DMS53 treated with DMSO at 0.1 percent for 48 hours (cell line): Measurements from ENCODE around the gene ACTL9.
"Not testable (repeated sequence)": the region's sequence is repeated elsewhere in the genome, so short reads cannot be mapped to it uniquely, and the experiment has no call there.

Experiments
- DNase-seq: peaks from one replicate; lab custom pipeline; 2025; ENCODE audit not compliant: unreplicated experiment; lab: John Stamatoyannopoulos, UW

The ACTL9 gene, protein sequence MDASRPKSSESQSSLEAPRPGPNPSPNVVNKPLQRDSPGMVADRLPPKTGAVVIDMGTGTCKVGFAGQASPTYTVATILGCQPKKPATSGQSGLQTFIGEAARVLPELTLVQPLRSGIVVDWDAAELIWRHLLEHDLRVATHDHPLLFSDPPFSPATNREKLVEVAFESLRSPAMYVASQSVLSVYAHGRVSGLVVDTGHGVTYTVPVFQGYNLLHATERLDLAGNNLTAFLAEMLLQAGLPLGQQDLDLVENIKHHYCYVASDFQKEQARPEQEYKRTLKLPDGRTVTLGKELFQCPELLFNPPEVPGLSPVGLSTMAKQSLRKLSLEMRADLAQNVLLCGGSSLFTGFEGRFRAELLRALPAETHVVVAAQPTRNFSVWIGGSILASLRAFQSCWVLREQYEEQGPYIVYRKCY

DNA sequence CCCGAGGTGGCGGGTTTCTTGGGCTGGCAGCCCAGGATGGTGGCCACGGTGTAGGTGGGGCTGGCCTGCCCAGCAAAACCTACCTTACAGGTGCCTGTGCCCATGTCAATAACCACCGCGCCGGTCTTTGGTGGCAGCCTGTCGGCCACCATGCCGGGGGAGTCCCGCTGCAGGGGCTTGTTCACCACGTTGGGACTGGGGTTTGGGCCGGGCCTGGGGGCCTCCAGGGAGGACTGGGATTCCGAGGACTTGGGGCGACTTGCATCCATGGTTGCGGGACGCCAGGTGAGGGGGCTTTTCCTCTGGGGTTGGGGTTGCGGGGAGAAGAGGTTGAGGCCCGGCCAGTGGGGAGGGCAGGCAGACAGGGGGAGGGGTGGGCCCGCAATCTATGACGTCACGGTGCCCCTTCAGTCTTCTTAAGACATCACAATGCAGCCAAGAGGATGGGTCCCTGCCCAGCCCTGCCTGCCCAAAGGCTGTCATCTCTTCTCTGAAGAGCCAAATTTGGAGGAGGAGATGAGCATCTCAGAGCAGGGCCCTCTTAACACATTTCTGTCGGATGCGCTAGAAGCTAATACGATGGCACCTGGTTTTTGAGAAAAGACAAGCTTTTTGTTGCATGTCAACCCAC lies at the start of gene ACTL9:
ACTL9 (minus strand) TSS at position 363 of the 631 bp plus-strand sequence; CDS start at position 269, 94 bp downstream.
- DNase-seq: no peak

DNA sequence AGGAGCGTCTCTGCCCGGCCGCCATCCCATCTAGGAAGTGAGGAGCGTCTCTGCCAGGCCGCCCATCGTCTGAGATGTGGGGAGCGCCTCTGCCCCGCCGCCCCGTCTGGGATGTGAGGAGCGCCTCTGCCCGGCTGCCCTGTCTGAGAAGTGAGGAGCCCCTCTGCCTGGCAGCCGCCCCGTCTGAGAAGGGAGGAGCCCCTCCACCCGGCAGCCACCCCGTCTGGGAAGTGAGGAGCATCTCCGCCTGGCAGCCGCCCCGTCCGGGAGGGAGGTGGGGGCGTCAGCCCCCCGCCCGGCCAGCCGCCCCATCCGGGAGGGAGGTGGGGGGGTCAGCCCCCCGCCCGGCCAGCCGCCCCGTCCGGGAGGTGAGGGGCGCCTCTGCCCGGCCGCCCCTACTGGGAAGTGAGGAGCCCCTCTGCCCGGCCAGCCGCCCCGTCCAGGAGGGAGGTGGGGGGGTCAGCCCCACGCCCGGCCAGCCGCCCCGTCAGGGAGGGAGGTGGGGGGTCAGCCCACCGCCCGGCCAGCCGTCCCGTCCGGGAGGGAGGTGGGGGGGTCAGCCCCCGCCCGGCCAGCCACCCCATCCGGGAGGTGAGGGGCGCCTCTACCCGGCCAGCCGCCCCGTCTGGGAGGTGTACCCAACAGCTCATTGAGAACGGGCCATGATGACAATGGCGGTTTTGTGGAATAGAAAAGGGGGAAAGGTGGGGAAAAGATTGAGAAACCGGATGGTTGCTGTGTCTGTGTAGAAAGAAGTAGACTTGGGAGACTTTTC lies 40.9 kb upstream of the ACTL9 start:
- not testable (repeated sequence) for DNase-seq

DNA sequence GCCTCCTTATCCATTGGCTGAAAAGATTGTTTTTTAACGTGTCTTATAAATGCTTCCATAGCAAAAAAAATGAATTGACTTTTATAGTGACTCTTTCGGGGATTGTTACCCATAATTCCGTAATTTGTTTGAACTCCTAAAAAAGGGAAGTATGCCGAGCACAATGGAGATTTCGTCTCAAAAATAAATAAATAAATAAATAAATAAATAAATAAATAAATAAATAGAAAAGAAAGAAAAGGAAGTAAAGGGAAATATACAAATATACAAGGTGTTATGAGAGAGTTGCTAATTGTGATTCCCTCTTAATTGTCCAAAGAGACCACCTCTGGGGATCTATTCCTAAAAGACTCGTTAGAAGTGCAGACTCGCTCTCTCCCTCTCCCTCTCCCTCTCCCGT lies 39.8 kb upstream of the ACTL9 start:
- DNase-seq: no peak

DNA sequence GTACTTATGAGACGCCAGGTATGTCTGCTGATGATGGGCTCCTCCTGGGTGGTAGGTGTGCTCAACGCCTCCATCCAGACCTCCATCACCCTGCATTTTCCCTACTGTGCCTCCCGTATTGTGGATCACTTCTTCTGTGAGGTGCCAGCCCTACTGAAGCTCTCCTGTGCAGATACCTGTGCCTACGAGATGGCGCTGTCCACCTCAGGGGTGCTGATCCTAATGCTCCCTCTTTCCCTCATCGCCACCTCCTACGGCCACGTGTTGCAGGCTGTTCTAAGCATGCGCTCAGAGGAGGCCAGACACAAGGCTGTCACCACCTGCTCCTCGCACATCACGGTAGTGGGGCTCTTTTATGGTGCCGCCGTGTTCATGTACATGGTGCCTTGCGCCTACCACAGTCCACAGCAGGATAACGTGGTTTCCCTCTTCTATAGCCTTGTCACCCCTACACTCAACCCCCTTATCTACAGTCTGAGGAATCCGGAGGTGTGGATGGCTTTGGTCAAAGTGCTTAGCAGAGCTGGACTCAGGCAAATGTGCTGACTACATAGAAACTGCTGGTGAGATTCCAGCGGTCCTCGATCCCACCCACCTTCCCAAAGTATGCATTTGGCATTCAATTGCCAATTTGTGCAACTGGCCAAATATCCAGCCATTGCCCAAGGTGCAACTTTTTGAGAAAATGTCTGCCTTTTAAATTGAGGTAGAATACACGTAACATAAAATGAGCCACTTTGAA lies 33.0 kb upstream of the ACTL9 start:
- no peak for DNase-seq

DNA sequence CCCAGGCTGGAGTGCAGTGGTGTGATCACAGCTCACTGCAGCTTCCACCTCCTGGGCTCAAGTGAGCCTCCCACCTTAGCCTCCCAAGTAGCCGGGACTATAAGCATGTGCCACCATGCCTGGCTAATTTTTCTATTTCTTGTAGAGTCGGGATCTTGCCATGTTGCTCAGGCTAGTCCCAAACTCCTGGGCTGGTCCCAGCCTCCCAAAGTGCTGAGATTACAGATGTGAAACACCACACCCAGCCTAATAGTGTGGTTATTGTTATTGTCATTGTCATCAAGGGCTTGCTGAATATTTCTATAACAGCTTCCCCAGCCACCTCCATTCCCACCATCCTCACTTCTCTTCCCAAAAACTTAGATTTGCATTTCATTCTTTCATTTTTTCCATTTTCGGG lies 25.7 kb upstream of the ACTL9 start:
- no peak for DNase-seq

DNA sequence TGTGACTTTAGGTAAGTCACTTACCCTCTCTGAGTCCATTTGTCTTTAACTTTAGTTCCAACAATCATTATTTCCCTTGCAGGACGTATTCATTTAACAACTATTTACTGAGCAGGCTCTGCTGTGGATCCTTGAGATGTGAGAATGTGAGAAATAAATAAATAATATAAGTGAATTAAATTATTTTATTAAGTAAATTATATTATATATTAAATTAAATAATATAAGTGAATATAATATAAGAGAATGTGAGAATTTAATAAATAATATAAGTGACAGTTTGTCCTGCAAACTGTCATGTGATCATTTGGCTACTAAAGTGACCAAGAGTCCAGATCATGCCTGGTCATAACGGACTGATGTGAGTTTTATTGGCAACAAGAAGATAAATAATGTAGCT lies 23.4 kb upstream of the ACTL9 start:
- no peak for DNase-seq

DNA sequence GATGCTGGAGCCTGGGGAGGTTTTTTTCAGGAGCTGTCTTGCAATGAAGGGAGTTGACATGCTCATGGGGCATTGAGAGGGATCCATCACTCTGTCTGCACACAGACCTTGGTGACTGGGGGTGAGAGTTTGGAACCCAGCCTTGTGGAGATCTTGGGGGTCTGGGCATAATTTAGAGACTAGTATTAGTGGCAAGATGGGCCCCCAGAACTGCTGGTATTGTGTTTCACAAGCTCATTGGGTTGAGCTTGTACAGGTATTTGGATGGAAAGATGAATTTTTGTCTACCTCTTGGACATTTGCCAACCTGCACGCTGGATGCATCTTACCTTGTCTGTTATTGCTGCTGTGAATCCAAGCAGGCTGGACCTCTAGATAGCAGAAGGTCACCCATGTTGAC lies 22.7 kb upstream of the ACTL9 start, which contains the start of gene OR2Z1:
OR2Z1 (plus strand) TSS at position 301 of the 400 bp plus-strand sequence. CDS start 9,395 bp downstream, outside the sequence.
- DNase-seq: no peak

DNA sequence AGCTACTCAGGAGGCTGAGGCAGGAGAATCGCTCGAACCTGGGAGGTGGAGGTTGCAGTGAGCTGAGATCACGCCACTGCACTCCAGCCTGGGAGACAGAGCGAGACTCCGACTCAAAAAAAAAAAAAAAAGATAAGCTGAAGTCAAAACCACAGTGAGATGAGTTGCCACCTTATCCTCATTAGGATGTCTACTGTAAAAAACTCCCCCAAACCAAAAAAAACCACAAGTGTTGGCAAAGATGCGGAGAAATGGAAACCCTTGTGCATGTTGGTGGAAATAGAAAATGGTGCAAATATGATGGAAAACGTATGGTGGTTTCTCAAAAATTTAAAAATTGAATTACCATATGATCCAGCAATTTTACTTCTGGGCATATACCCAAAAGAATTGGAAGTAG lies 11.7 kb upstream of the ACTL9 start:
- not testable (repeated sequence) for DNase-seq

DNA sequence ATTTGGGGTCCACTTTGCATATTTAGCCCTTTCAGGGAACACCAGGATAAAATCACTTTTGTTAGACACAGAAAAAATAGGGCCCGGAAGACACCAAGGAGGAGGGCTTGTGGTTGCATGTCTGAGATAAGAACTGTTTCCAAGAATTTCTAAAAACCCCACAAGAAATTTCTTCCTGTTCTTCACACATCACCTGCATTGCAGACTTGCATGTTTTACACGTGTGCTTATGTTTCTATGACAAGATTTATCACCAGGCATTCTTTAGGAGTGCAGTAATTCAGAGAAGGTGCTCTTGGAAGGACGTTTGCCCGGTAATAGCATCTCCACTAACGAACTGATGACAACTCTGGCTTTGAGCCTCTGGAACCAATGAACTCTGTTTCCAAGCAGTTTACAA lies 7.1 kb upstream of the ACTL9 start:
- DNase-seq: no peak

DNA sequence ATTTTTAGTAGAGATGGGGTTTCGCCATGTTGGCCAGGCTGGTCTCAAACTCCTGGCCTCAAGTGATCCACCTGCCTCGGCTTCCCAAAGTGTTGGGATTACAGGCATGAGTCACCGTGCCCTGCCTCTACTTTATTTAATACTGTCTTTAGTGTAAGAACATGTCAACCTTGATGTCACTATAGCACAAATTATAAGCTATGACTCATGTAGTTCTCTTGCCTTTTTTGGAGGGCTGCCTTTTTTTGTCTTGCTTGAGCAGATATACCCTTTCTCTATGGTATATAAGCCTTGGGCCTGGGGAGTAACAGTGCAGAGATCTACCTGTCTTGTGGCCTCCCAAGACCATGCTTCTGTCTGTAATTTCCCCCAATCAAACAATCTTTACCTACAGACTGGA lies 6.7 kb upstream of the ACTL9 start:
- not testable (repeated sequence) for DNase-seq

DNA sequence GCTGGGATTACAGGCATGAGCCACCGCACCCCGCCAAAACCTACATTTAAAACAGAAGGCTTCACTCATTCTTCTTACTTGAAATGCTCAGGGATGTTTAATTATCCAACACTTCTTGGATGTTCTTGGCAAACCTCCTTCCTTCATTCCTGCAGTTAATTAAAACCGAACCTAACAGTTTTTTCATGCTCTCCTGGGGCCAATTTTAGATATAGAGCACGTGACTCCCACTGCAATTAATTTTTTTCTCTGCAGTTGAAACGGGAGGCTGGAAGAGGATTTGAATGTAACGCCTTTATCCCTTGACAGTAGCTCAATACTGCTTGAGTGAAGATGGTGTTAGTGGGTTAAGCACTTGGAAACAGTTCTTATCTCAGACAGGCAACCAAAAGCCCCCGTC lies 4.6 kb upstream of the ACTL9 start:
- DNase-seq: no peak

DNA sequence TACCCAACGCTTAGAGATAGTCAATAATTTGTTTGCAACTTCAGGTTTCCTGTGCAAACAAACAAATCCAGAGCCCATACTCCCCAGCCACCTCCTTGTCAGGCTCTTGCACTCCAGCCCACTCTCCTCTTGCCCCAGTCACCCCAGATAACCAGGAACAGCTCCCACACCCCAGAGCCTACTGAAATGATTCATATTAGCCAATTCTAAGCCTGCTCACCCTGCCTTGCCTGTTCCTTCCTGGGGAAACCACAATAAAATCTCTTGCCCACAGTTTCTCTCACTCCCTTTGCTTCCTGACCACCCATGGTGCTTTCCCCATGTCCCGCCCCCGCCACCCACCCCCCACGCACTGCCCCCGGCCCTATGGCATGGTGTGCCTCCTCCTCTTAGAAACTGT lies 3.8 kb upstream of the ACTL9 start:
- no peak for DNase-seq

DNA sequence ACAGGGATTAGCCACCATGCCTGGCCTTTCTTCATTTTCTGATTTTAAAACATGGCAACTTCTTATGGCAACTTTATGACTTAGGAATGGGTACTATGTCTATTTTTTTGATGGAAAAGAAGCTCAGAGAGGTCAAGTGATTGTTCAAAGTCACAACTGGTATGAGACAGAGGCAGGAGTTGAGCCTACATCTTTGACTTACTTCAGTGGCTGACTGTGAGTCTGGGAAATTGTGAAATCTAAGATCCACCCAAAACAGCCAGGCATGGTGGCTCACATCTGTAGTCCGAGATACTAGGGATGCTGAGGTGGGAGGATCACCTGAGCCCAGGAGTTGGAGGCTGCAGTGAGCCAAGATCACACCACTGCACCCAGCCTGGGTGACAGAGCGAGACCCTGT lies 2.4 kb upstream of the ACTL9 start:
- DNase-seq: no peak

DNA sequence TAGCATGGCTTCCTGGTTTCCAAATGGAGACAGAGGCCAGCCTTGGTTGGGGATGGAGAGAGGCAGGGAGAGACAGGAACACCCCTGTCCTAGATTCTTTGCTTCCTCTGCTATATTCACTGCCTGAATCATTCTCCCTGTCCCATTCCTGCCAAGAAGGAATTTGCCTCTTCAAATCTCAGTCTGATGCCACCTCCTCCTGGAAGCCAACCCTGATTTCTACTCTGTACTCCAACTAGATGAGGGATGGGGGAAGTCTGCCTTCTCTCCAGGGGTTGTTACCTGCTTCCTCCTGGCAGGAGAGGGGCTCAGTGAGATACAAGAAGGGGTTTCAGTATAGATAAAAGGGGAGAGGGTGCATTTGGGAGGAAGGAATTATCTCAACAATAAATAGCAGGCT lies 1.3 kb upstream of the ACTL9 start:
- no peak for DNase-seq

DNA sequence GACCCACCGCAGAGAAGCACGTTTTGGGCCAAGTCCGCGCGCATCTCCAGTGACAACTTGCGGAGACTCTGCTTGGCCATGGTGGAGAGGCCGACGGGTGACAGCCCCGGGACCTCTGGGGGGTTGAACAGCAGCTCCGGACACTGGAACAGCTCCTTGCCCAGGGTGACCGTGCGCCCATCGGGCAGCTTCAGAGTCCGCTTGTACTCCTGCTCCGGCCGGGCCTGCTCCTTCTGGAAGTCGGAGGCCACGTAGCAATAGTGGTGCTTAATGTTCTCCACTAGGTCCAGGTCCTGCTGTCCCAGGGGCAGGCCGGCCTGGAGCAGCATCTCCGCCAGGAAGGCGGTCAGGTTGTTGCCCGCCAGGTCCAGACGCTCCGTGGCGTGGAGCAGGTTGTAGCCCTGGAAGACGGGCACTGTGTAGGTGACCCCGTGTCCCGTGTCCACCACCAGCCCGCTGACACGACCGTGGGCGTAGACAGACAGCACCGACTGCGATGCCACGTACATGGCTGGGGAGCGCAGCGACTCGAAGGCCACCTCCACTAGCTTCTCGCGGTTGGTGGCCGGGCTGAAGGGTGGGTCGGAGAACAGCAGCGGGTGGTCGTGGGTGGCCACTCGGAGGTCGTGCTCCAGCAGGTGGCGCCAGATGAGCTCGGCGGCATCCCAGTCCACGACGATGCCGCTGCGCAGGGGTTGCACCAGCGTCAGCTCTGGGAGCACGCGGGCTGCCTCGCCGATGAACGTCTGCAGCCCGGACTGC lies 743 bp downstream of the ACTL9 start:
- DNase-seq: no peak

DNA sequence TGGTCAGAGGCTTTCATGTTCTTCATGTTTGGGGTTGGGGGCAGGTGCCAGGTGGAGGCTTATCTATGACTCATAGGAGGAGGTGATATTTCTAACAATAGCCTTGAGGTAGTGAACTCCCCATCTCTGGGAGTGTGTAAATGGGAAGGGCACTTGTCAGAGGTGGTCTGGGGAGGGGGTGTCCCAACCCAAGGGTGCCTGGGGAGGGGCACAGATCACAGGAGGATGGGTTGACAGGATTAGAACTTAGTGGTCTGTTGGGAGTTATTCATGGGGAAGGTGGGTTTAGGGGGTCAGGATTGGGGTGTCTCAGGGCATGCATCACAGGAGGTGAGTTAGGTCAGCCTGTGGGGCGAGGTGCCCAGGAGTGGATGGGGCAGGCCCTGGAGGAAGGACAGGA lies 1.6 kb downstream of the ACTL9 start:
- DNase-seq: no peak

DNA sequence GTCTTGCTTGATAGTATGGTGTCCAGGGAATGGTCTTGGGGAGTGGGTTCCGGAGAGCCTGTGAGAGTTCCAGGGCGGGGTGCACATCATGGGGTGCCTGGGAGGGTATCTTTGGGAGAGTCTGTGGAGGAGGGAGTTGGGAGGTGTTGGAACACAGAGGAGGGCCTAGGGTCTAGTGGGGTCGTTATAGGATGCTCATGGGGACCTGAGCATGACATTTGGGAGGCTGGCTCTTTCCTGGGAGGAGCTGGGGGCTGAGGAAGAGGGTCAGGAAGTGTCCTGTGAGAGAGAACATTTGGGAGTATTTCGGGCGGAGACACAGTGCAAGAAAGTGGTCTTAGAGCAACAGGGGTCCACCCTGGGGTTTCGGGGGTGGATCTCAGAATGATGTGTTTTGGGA lies 2.7 kb downstream of the ACTL9 start:
- DNase-seq: no peak

DNA sequence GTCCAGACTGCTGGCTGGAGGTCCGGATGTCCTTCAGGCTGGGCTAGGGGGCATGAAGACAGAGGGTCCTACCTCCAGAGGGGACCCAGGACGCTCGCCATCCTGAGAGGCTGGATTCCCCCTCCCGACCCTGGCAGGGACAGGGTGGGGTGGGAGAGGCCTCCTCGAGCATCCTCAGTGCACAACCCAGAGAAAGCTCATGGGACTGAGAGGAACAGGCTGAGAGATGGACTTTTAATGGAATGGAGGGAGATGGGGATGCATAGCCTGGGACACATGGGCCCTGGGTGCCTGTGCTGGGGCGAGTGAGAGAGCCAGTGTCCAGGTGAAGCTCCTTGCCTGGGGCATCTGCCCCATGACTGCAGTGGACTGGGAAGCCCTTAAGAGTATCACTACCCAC lies 3.1 kb downstream of the ACTL9 start:
- no peak for DNase-seq

DNA sequence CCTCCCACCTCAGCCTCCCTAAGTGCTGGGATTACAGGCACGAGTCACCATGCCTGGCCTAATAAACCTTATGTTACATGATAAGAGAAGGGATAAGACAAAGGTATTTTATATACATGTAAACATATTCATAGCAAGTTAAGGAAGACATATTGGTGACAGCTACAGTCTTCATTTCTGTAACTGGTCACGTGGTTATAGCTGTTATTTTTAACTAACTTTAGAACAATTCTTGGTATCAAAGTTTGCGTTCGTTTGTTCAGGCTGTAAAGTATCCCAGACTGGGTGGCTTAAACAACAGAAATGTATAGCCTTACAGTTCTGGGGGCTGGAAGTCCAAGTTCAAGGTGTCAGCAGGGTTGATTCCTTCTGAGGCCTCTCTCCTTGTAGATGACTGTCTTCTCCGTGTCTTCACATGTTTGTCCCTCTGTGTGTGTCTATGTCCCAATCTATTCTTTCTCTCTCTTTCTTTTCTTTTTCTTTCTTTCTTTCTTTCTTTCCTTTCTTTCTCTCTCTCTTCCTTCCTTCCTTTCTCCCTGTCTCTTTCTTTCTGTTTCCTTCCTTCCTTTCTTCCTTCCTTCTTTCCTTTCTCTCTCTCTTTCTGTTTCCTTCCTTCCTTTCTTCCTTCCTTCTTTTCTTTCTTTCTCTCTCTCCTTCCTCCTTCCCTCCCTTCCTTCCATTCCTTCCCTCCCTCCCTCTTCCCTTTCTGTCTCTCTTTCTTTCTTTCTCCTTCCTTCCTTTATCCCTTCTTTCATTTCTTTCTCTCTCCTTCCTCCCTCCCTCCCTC lies 7.6 kb downstream of the ACTL9 start:
- no peak for DNase-seq

DNA sequence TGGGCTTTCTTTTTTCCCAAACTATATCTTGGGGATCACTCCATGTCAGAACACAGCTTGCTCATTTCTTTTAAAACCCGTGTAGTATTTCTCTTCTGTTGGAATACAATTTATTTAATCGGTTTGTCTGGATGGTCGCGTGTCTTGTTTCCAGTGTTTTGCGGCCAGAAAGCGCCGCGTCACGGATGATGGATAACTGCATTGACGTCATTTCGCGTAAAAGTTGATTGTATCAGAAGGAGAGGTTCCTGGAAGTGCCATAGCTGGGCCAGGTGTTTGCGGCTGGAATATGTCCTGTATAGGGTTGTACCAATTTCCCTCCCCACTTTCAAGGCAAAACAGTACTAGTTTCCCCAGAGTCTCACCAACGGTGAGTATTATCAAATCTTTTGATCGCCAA lies 9.7 kb downstream of the ACTL9 start:
- DNase-seq: no peak
